Hepatocyte (in vitro differentiated cells): Measurements from ENCODE around the gene DDIT3. TPM values are rescaled to one million over a fixed set of nuclear protein-coding genes. Genes with fewer than 3 reads are reported as not detected.

Experiments used
- DNase-seq: peaks from one replicate; pipeline ENCODE4 v3.0.0-alpha.2; 2016; ENCODE audit warnings: low spot score
- H2AFZ ChIP-seq: fragments of 200-600 bp; sonication (generic); 2 replicates; pipeline ENCODE4 v1.6.0; 2016; ENCODE audit warnings: antibody characterized with exemption, mild to moderate bottlenecking
- H3K27ac ChIP-seq: fragments of 200-600 bp; sonication (generic); 2 replicates; pipeline ENCODE4 v1.5.1; 2016; ENCODE audit warnings: mild to moderate bottlenecking
- H3K27me3 ChIP-seq: fragments of 200-600 bp; sonication (generic); 2 replicates; pipeline ENCODE4 v1.6.1; 2016
- H3K36me3 ChIP-seq: fragments of 200-600 bp; sonication (generic); replicated peaks from 2 replicates; pipeline ENCODE4 v1.5.1; 2016; ENCODE audit warnings: low read depth; ENCODE audit not compliant: insufficient read depth
- H3K4me1 ChIP-seq: fragments of 200-600 bp; sonication (generic); 2 replicates; pipeline ENCODE4 v1.5.1; 2016; ENCODE audit warnings: mild to moderate bottlenecking, moderate library complexity; ENCODE audit not compliant: insufficient read depth
- H3K4me2 ChIP-seq: fragments of 200-600 bp; sonication (generic); 2 replicates; pipeline ENCODE4 v1.6.0; 2016
- H3K4me3 ChIP-seq: fragments of 200-600 bp; sonication (generic); 2 replicates; pipeline ENCODE4 v1.5.1; 2016; ENCODE audit warnings: mild to moderate bottlenecking
- H3K79me2 ChIP-seq: fragments of 200-600 bp; sonication (generic); 2 replicates; pipeline ENCODE4 v1.6.0; 2017; ENCODE audit warnings: mild to moderate bottlenecking
- H3K9me2 ChIP-seq: fragments of 200-600 bp; sonication (generic); replicated peaks from 2 replicates; pipeline ENCODE4 v1.6.0; 2017; ENCODE audit warnings: mild to moderate bottlenecking; ENCODE audit not compliant: insufficient read depth
- H3K9me3 ChIP-seq: fragments of 200-600 bp; sonication (generic); 2 replicates; pipeline ENCODE4 v1.5.1; 2016; ENCODE audit warnings: low read depth, mild to moderate bottlenecking
- H4K20me1 ChIP-seq: fragments of 200-600 bp; sonication (generic); 2 replicates; pipeline ENCODE4 v1.6.0; 2016; ENCODE audit warnings: mild to moderate bottlenecking; ENCODE audit not compliant: insufficient read depth, poor library complexity, severe bottlenecking
- CTCF ChIP-seq: fragments of 200-600 bp; sonication (generic); IDR thresholded peaks from 2 replicates; pipeline ENCODE4 v1.5.1; 2016; ENCODE audit warnings: antibody characterized with exemption, mild to moderate bottlenecking; ENCODE audit not compliant: poor library complexity
- EZH2 ChIP-seq: fragments of 200-600 bp; sonication (generic); IDR thresholded peaks from 2 replicates; pipeline ENCODE4 v1.6.1; 2016; ENCODE audit warnings: antibody characterized with exemption, mild to moderate bottlenecking, borderline replicate concordance
- EZH2phosphoT487 ChIP-seq: fragments of 200-600 bp; sonication (generic); IDR thresholded peaks from one replicate; pipeline ENCODE4 v1.6.1; 2018; ENCODE audit warnings: antibody characterized with exemption, mild to moderate bottlenecking, low read depth, moderate library complexity; ENCODE audit not compliant: unreplicated experiment, severe bottlenecking
- WGBS: methylation state at CpG from one replicate; pipeline ENCODE4 v1.1.6; 2016; ENCODE audit warnings: low lambda C conversion rate; ENCODE audit errors: missing lambda C conversion rate; 5-methylcytosine and 5-hydroxymethylcytosine counted together
- polyA plus RNA-seq: library from polyadenylated mRNA; unstranded; fragments of >200 nt; fragmentation: Nextera tagmentation; extraction: Ambion mirVana; gene quantifications from 2 replicates; pipeline ENCODE4 v1.2.1, GENCODE V29; 2016
- total RNA-seq: library from RNA; depleted of rRNA; stranded (reverse); fragments of >200 nt; gene quantifications from 2 replicates; pipeline ENCODE4 v1.2.3, GENCODE V29; 2014

Gene DDIT3
- total and polyA plus RNA-seq, 2 experiments from 2014 or later = 92.7 to 133 TPM

DNA sequence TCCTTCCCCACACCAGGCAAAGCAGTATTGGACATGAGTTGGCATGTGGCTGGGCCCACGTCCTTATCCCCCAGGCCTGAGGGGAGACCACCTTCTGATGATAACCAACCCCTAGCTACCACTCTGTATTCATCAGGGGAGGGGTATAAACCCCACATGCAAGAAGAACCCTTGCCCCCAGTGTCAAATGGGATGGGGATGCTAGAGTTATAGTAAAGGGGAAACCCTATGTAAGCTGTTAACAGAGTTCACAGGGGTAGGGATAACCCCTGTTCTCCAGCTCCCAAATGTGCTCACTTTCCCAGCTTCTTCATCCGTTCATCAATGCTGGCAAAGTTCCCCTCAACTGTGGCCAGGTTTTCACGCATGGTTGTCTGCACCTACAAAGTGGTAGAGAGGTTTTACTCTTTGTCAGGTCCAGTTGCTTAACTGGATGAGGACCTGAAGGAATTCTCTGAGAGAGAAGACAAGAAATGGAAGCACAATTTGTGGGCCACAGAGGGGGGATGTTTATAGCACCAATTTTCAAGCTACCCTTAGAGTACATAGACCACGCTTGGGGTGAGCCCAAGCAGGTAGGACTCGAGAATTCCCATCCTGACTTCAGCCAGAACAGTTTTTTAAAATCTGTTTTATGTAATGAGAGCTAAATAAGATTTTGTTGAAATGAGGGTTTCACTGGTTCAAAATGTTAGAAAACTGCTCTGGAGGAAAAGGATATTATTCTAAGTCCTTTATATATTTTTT, 10.3 kb upstream of the DDIT3 start:
- no peaks in the 10 kb centered on the region for H3K36me3 ChIP-seq
- no peak overlapping the region for H3K27ac ChIP-seq
- 97% methylated on average over 5 of the region's 5 CpGs for WGBS

GRCh38 chr12:57529831-57530230, 9.5 kb upstream of the DDIT3 start:
- Histone ChIP-seq H3K9me2 (no peaks in the 10 kb centered on the region), H4K20me1 (peaks cover 20% of the 10 kb centered on the region), H2AFZ (no peak overlapping the region), H3K27me3 (no peaks in the 10 kb centered on the region), H3K4me1 (peaks cover 6% of the 10 kb centered on the region), H3K79me2 (peaks cover 27% of the 10 kb centered on the region), H3K4me3 (no peak overlapping the region), H3K27ac (no peak overlapping the region), H3K36me3 (no peaks in the 10 kb centered on the region), H3K9me3 (no peaks in the 10 kb centered on the region), H3K4me2 (no peak overlapping the region)
- 83% methylated on average over 6 of the region's 6 CpGs for WGBS
- DNase-seq = no peak
- TF ChIP-seq EZH2phosphoT487 (no peak), CTCF (no peak), EZH2 (no peak)

More for the DNA sequence above, 10.3 kb upstream of the DDIT3 start:
- Histone ChIP-seq H3K4me1 (no peaks in the 10 kb centered on the region), H3K9me2 (no peaks in the 10 kb centered on the region), H3K4me3 (no peak overlapping the region), H2AFZ (no peak overlapping the region), H3K27me3 (no peaks in the 10 kb centered on the region), H3K79me2 (peaks cover 20% of the 10 kb centered on the region), H3K4me2 (no peak overlapping the region), H4K20me1 (peaks cover 13% of the 10 kb centered on the region), H3K9me3 (no peaks in the 10 kb centered on the region)
- TF ChIP-seq EZH2 (no peak), CTCF (no peak), EZH2phosphoT487 (no peak)
- no peak for DNase-seq

GRCh38 chr12:57528831-57529555, 8.7 kb upstream of the DDIT3 start:
- Histone ChIP-seq H3K9me2 (no peaks in the 10 kb centered on the region), H2AFZ (no peak overlapping the region), H3K27ac (no peak overlapping the region), H3K4me3 (no peak overlapping the region), H4K20me1 (peaks cover 28% of the 10 kb centered on the region), H3K4me1 (peaks cover 14% of the 10 kb centered on the region), H3K79me2 (peaks cover 36% of the 10 kb centered on the region), H3K27me3 (no peaks in the 10 kb centered on the region), H3K36me3 (no peaks in the 10 kb centered on the region), H3K4me2 (no peak overlapping the region), H3K9me3 (no peaks in the 10 kb centered on the region)
- no peak for TF ChIP-seq CTCF
- no peak for TF ChIP-seq EZH2phosphoT487
- no peak for TF ChIP-seq EZH2
- no peak for DNase-seq
- 93% methylated on average over 9 of the region's 10 CpGs for WGBS
